Parathyroid adenoma (tissue), 2 donors: ENCODE data around the gene SPEG.

Source experiments
- H2AFZ ChIP-seq: fragments of 300-600 bp; sonication (generic); one replicate; pipeline ENCODE4 v1.7.0; 2017; ENCODE audit warnings: antibody characterized with exemption, mild to moderate bottlenecking
- H3K27ac ChIP-seq: fragments of 300-600 bp; sonication (generic); one replicate; pipeline ENCODE4 v1.7.0; 2017
- H3K27me3 ChIP-seq: fragments of 300-600 bp; sonication (generic); one replicate; pipeline ENCODE4 v1.7.0; 2017; ENCODE audit warnings: low read length; ENCODE audit not compliant: control insufficient read depth, insufficient read depth
- H3K36me3 ChIP-seq: fragments of 300-600 bp; sonication (generic); one replicate; pipeline ENCODE4 v1.7.0; 2017; ENCODE audit warnings: low read length; ENCODE audit not compliant: control insufficient read depth, insufficient read depth
- H3K4me1 ChIP-seq: fragments of 300-600 bp; sonication (generic); one replicate; pipeline ENCODE4 v1.7.0; 2017; ENCODE audit warnings: control low read depth
- H3K4me2 ChIP-seq: fragments of 300-600 bp; sonication (generic); one replicate; pipeline ENCODE4 v1.7.0; 2017; ENCODE audit warnings: low read length
- H3K4me3 ChIP-seq: fragments of 300-600 bp; sonication (generic); one replicate; pipeline ENCODE4 v1.7.0; 2017; ENCODE audit warnings: low read depth, low read length
- H3K79me2 ChIP-seq: fragments of 300-600 bp; sonication (generic); one replicate; pipeline ENCODE4 v1.7.0; 2017; ENCODE audit warnings: control low read depth
- H3K9ac ChIP-seq: fragments of 300-600 bp; sonication (generic); one replicate; pipeline ENCODE4 v1.7.0; 2017; ENCODE audit warnings: mild to moderate bottlenecking
- H3K9me3 ChIP-seq: fragments of 300-600 bp; sonication (generic); one replicate; pipeline ENCODE4 v1.7.0; 2017; ENCODE audit warnings: low read length; ENCODE audit not compliant: control insufficient read depth
- CTCF ChIP-seq: fragments of 300-600 bp; sonication (generic); IDR thresholded peaks from one replicate; pipeline ENCODE4 v1.7.0; 2017; ENCODE audit warnings: antibody characterized with exemption, mild to moderate bottlenecking
- donor health status: primary hyperparathyroidism.

Gene SPEG

GRCh38 chr2:219484343-219485200 lies 49.9 kb downstream of the SPEG start:
- no peak overlapping the region for H3K27ac ChIP-seq
- no peaks in the 10 kb centered on the region for H3K36me3 ChIP-seq
- no peaks in the 10 kb centered on the region for H3K79me2 ChIP-seq
- TF ChIP-seq CTCF, result no peak
- H3K27me3 ChIP-seq, result no peaks in the 10 kb centered on the region
- peak overlapping the region; percentile 2 for H3K4me3 ChIP-seq
- no peak overlapping the region for H3K9ac ChIP-seq
- peak overlapping the region; percentile 17 for H3K4me2 ChIP-seq
- H3K4me1 ChIP-seq, result peaks cover 7% of the 10 kb centered on the region
- no peaks in the 10 kb centered on the region for H3K9me3 ChIP-seq
- H2AFZ ChIP-seq, result peak overlapping the region; percentile 9

- H3K27ac ChIP-seq, result no peak overlapping the region
- H3K4me2 ChIP-seq, result no peak overlapping the region
- no peak for TF ChIP-seq CTCF
- H3K4me1 ChIP-seq, result peaks cover 7% of the 10 kb centered on the region
- no peaks in the 10 kb centered on the region for H3K79me2 ChIP-seq
- no peak overlapping the region for H2AFZ ChIP-seq
- H3K9me3 ChIP-seq, result no peaks in the 10 kb centered on the region
- no peaks in the 10 kb centered on the region for H3K36me3 ChIP-seq
- H3K9ac ChIP-seq, result no peak overlapping the region
- H3K4me3 ChIP-seq, result no peak overlapping the region
- no peaks in the 10 kb centered on the region for H3K27me3 ChIP-seq
Observed at GRCh38 chr2:219485201-219485580, 50.5 kb downstream of the SPEG start.

GRCh38 chr2:219486380-219486959 lies 51.8 kb downstream of the SPEG start:
- Histone ChIP-seq H3K79me2 (no peaks in the 10 kb centered on the region), H3K4me1 (peaks cover 7% of the 10 kb centered on the region), H3K27me3 (no peaks in the 10 kb centered on the region), H3K4me2 (peak overlapping the region; percentile 26), H3K36me3 (no peaks in the 10 kb centered on the region), H3K9me3 (no peaks in the 10 kb centered on the region), H3K27ac (no peak overlapping the region), H3K9ac (no peak overlapping the region), H3K4me3 (no peak overlapping the region), H2AFZ (no peak overlapping the region)
- no peak for TF ChIP-seq CTCF

GRCh38 chr2:219488149-219488843 lies 53.7 kb downstream of the SPEG start:
- H3K4me1 ChIP-seq, result peaks cover 7% of the 10 kb centered on the region
- H2AFZ ChIP-seq, result no peak overlapping the region
- no peaks in the 10 kb centered on the region for H3K9me3 ChIP-seq
- H3K27me3 ChIP-seq, result no peaks in the 10 kb centered on the region
- H3K4me2 ChIP-seq, result no peak overlapping the region
- no peaks in the 10 kb centered on the region for H3K36me3 ChIP-seq
- H3K9ac ChIP-seq, result no peak overlapping the region
- H3K27ac ChIP-seq, result no peak overlapping the region
- H3K4me3 ChIP-seq, result no peak overlapping the region
- no peaks in the 10 kb centered on the region for H3K79me2 ChIP-seq
- TF ChIP-seq CTCF, result no peak
